A549 treated with CORT108297 at 1 μM for 4 hours (cell line): ENCODE results near the gene AQP1. TPM values are rescaled to one million over a fixed set of nuclear protein-coding genes. Genes with fewer than 3 reads are reported as not detected.

Experiments
- total RNA-seq: library from RNA; stranded (reverse); fragments of 200-300 nt; extraction: Qiagen RNA extraction; gene quantifications from 5 replicates; pipeline ENCODE4 v1.2.3, GENCODE V29; 2022

AQP1 gene
- total RNA-seq = 0.36 to 0.55 TPM (median 0.42 TPM) in 5 replicates

GRCh38 chr7:30911561-30911969 lies at the start of gene AQP1:
TSS of gene AQP1 (plus strand) at chr7:30911853. CDS start at chr7:30911910, 57 bp downstream.

GRCh38 chr7:30963842-30964241 lies 52.2 kb downstream of the AQP1 start, which contains the start of gene GHRHR:
TSS of gene GHRHR (plus strand) at chr7:30963953. CDS start at chr7:30964069, 116 bp downstream.

Other genes starting within 250 kb of the AQP1 start
- gene CRHR2, start 229.4 kb upstream of the AQP1 start, total RNA-seq = not detected in 5 replicates
- gene INMT, start 159.7 kb upstream of the AQP1 start, total RNA-seq = not detected in 5 replicates
- 2.8 to 3.1 TPM (median 2.9 TPM) in 5 replicates for gene MINDY4, start 140.4 kb upstream of the AQP1 start, total RNA-seq
- gene GHRHR, start 52.1 kb downstream of the AQP1 start, total RNA-seq = not detected in 5 replicates
- 0.06 to 0.09 TPM (median 0.06 TPM) in 4 of 5 replicates, not detected in the other for gene ADCYAP1R1, start 140.5 kb downstream of the AQP1 start, total RNA-seq